Transverse colon (tissue), 4 donors: ENCODE data around the gene SUSD6.

ENCODE experiments used
- EP300 ChIP-seq: sonication (generic); formaldehyde crosslinking; IDR thresholded peaks from one replicate; pipeline ENCODE4 v1.6.1; 2017; ENCODE audit warnings: antibody characterized with exemption, low read depth
- POLR2AphosphoS5 ChIP-seq, 3 donors: sonication (generic); formaldehyde crosslinking; IDR thresholded peaks; one replicate each; pipeline ENCODE4 v1.6.1; 2016; ENCODE audit warnings: antibody characterized with exemption in 3 of 3
- TF ChIP-seq, protein P1 (sequence below), 5 experiments: fragments of 200-600 bp in 3 of 5; fragments of 450-650 bp in 2 of 5; sonication (generic) in 3 of 5; IDR thresholded peaks; 1 replicate in 2 of 5; 2 replicates in 3 of 5; pipeline ENCODE4 v1.5.1; 2016 to 2017; ENCODE audit warnings: antibody characterized with exemption in 5 of 5, inconsistent platforms in 3 of 5, mild to moderate bottlenecking in 2 of 5, moderate library complexity in 1 of 5

GRCh38 chr14:69582212-69582611 lies 29.2 kb upstream of the SUSD6 start:
- no peak for TF ChIP-seq EP300
- TF ChIP-seq, protein P1, sequence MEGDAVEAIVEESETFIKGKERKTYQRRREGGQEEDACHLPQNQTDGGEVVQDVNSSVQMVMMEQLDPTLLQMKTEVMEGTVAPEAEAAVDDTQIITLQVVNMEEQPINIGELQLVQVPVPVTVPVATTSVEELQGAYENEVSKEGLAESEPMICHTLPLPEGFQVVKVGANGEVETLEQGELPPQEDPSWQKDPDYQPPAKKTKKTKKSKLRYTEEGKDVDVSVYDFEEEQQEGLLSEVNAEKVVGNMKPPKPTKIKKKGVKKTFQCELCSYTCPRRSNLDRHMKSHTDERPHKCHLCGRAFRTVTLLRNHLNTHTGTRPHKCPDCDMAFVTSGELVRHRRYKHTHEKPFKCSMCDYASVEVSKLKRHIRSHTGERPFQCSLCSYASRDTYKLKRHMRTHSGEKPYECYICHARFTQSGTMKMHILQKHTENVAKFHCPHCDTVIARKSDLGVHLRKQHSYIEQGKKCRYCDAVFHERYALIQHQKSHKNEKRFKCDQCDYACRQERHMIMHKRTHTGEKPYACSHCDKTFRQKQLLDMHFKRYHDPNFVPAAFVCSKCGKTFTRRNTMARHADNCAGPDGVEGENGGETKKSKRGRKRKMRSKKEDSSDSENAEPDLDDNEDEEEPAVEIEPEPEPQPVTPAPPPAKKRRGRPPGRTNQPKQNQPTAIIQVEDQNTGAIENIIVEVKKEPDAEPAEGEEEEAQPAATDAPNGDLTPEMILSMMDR (IDR thresholded peaks at IDR 0.05), result no peak
- no peak for TF ChIP-seq POLR2AphosphoS5 (IDR thresholded peaks at IDR 0.05)
